Neural cell (in vitro differentiated cells): ENCODE data around the gene SNX21. TPM values are rescaled to one million over a fixed set of nuclear protein-coding genes. Genes with fewer than 3 reads are reported as not detected.

Source experiments
- H2AFZ ChIP-seq: fragments of 200-600, 300-800 bp; sonication (generic), shearing (Covaris generic); 2 replicates; pipeline ENCODE4 v1.6.0; 2014; ENCODE audit warnings: low read depth, mild to moderate bottlenecking, antibody characterized with exemption, low read length, moderate library complexity
- H3F3A ChIP-seq: fragments of 200-600 bp; shearing (Covaris generic); 2 replicates; pipeline ENCODE4 v1.6.1; 2016; ENCODE audit warnings: mild to moderate bottlenecking, moderate library complexity, mixed read lengths, antibody characterized with exemption, low read length; ENCODE audit not compliant: insufficient read depth, poor library complexity, severe bottlenecking
- H3K27ac ChIP-seq: fragments of 200-600, 300-800 bp; sonication (generic), shearing (Covaris generic); 2 replicates; pipeline ENCODE4 v1.5.1; 2014; ENCODE audit warnings: mild to moderate bottlenecking, low read length, moderate library complexity
- H3K27me3 ChIP-seq: fragments of 300-800, 200-600 bp; sonication (generic), shearing (Covaris generic); 2 replicates; pipeline ENCODE4 v1.6.0; 2014; ENCODE audit warnings: mild to moderate bottlenecking, low read depth, low read length, moderate library complexity; ENCODE audit not compliant: insufficient read depth
- H3K36me3 ChIP-seq: fragments of 300-800, 200-600 bp; sonication (generic), shearing (Covaris generic); 2 replicates; pipeline ENCODE4 v1.5.1; 2014; ENCODE audit warnings: mild to moderate bottlenecking, antibody characterized with exemption, low read length, moderate library complexity; ENCODE audit not compliant: insufficient read depth
- H3K4me2 ChIP-seq: fragments of 300-800, 200-600 bp; sonication (generic), shearing (Covaris generic); 2 replicates; pipeline ENCODE4 v1.6.0; 2014; ENCODE audit warnings: mild to moderate bottlenecking, low read length
- H3K4me3 ChIP-seq: fragments of 300-800, 200-600 bp; sonication (generic), shearing (Covaris generic); 2 replicates; pipeline ENCODE4 v1.5.1; 2014; ENCODE audit warnings: mild to moderate bottlenecking, low read length, moderate library complexity
- H3K79me2 ChIP-seq: fragments of 200-600 bp; shearing (Covaris generic); replicated peaks from 2 replicates; pipeline ENCODE4 v1.6.0; 2014; ENCODE audit warnings: mild to moderate bottlenecking, low read length, moderate library complexity; ENCODE audit not compliant: insufficient read depth
- H3K9ac ChIP-seq: fragments of 300-800, 200-600 bp; sonication (generic), shearing (Covaris generic); 2 replicates; pipeline ENCODE4 v1.6.1; 2016; ENCODE audit warnings: mild to moderate bottlenecking, low read length, mixed read lengths
- H3K9me2 ChIP-seq: fragments of 200-600 bp; shearing (Covaris generic); 2 replicates; pipeline ENCODE4 v1.6.1; 2016; ENCODE audit warnings: mild to moderate bottlenecking, low read length, mixed read lengths; ENCODE audit not compliant: insufficient read depth
- H3K9me3 ChIP-seq: fragments of 200-600, 300-800 bp; sonication (generic), shearing (Covaris generic); 2 replicates; pipeline ENCODE4 v1.6.1; 2016; ENCODE audit warnings: mild to moderate bottlenecking, mixed run types, low read length, moderate library complexity, mixed read lengths
- H4K20me1 ChIP-seq: fragments of 200-600 bp; shearing (Covaris generic); 2 replicates; pipeline ENCODE4 v1.6.1; 2016; ENCODE audit warnings: mild to moderate bottlenecking, mixed run types; ENCODE audit not compliant: insufficient read depth
- EP300 ChIP-seq: fragments of 450-650 bp; conservative IDR thresholded peaks from 2 replicates; pipeline ENCODE4 v1.6.1; 2014; ENCODE audit warnings: antibody characterized with exemption, mild to moderate bottlenecking, moderate library complexity; ENCODE audit not compliant: poor library complexity, severe bottlenecking
- EZH2 ChIP-seq: fragments of 200-600, 300-800 bp; shearing (Covaris generic), sonication (generic); IDR thresholded peaks from 2 replicates; pipeline ENCODE4 v1.6.1; 2014; ENCODE audit warnings: antibody characterized with exemption, low read length, borderline replicate concordance, mild to moderate bottlenecking; ENCODE audit not compliant: insufficient read depth, poor library complexity, severe bottlenecking
- MXI1 ChIP-seq: fragments of 450-650 bp; conservative IDR thresholded peaks from 2 replicates; pipeline ENCODE4 v1.6.1; 2014; ENCODE audit warnings: antibody characterized with exemption, mild to moderate bottlenecking; ENCODE audit not compliant: poor library complexity, severe bottlenecking
- POLR2AphosphoS5 ChIP-seq: IDR thresholded peaks from 2 replicates; pipeline ENCODE4 v1.6.1; 2012
- RAD21 ChIP-seq: fragments of 450-650 bp; conservative IDR thresholded peaks from 2 replicates; pipeline ENCODE4 v1.6.1; 2014; ENCODE audit warnings: antibody characterized with exemption, mild to moderate bottlenecking, moderate library complexity
- SMC3 ChIP-seq: fragments of 450-650 bp; conservative IDR thresholded peaks from 2 replicates; pipeline ENCODE4 v1.6.1; 2014; ENCODE audit warnings: antibody characterized with exemption, mild to moderate bottlenecking, moderate library complexity; ENCODE audit not compliant: poor library complexity
- TAF1 ChIP-seq: IDR thresholded peaks from 2 replicates; pipeline ENCODE4 v1.6.1; 2012; ENCODE audit warnings: low read depth
- polyA plus RNA-seq: library from polyadenylated mRNA; depleted of rRNA; stranded (reverse); fragments of >200 nt; gene quantifications from 2 replicates; pipeline ENCODE4 v1.2.3, GENCODE V29; 2014
- TF ChIP-seq, protein P1 (sequence below): IDR thresholded peaks from 2 replicates; pipeline ENCODE4 v1.6.1; 2012; ENCODE audit warnings: borderline replicate concordance
- TF ChIP-seq, protein P2 (sequence below): fragments of 450-650 bp; IDR thresholded peaks from 2 replicates; pipeline ENCODE4 v1.5.1; 2014; ENCODE audit warnings: antibody characterized with exemption, mild to moderate bottlenecking, moderate library complexity; ENCODE audit not compliant: poor library complexity, severe bottlenecking

The SNX21 gene
- polyA plus RNA-seq, 1 donor from 2014 or later, result 7.2 TPM

DNA sequence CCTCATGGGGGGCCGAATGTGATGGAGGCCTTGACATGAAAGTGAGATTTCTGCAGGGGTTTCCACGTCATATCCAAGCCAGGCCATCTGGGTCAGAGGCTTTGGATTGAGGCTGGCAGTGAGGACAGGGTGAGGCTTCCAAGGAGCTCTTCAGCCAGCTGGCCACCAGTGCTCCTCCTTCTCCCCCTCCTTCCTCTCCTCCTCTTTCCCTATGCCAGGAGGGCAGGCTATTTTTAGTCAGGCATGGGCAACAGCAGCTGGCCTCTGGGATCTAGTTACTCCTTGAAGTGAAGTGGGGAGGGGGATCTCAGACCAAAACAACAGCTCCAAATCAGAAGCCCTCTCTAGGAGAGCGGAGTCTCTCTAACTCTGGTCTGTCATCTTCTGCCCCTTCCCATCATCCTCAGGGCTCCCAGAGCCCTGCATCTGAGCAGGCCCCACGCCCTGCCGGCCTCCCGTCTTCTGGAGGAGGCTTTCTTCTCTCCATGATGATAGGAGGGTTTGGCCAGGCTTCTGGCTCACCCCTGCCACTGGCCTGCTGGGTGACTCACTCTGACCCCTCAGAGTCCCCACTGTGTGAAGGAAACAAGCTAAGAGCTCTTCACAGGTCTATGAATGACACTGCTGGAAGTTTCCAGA lies 7.1 kb upstream of the SNX21 start:
- no peaks in the 10 kb centered on the region for H3K79me2 ChIP-seq
- no peak overlapping the region for H3K4me2 ChIP-seq
- no peaks in the 10 kb centered on the region for H3K9me2 ChIP-seq
- H3K4me3 ChIP-seq, result no peak overlapping the region
- H3K27me3 ChIP-seq, result no peaks in the 10 kb centered on the region
- no peak overlapping the region for H3K27ac ChIP-seq
- TF ChIP-seq SMC3 (no peak), TAF1 (no peak), EP300 (no peak), MXI1 (no peak), POLR2AphosphoS5 (no peak), RAD21 (no peak), EZH2 (no peak)
- TF ChIP-seq, protein P1, sequence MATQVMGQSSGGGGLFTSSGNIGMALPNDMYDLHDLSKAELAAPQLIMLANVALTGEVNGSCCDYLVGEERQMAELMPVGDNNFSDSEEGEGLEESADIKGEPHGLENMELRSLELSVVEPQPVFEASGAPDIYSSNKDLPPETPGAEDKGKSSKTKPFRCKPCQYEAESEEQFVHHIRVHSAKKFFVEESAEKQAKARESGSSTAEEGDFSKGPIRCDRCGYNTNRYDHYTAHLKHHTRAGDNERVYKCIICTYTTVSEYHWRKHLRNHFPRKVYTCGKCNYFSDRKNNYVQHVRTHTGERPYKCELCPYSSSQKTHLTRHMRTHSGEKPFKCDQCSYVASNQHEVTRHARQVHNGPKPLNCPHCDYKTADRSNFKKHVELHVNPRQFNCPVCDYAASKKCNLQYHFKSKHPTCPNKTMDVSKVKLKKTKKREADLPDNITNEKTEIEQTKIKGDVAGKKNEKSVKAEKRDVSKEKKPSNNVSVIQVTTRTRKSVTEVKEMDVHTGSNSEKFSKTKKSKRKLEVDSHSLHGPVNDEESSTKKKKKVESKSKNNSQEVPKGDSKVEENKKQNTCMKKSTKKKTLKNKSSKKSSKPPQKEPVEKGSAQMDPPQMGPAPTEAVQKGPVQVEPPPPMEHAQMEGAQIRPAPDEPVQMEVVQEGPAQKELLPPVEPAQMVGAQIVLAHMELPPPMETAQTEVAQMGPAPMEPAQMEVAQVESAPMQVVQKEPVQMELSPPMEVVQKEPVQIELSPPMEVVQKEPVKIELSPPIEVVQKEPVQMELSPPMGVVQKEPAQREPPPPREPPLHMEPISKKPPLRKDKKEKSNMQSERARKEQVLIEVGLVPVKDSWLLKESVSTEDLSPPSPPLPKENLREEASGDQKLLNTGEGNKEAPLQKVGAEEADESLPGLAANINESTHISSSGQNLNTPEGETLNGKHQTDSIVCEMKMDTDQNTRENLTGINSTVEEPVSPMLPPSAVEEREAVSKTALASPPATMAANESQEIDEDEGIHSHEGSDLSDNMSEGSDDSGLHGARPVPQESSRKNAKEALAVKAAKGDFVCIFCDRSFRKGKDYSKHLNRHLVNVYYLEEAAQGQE, result no peak
- TF ChIP-seq, protein P2, sequence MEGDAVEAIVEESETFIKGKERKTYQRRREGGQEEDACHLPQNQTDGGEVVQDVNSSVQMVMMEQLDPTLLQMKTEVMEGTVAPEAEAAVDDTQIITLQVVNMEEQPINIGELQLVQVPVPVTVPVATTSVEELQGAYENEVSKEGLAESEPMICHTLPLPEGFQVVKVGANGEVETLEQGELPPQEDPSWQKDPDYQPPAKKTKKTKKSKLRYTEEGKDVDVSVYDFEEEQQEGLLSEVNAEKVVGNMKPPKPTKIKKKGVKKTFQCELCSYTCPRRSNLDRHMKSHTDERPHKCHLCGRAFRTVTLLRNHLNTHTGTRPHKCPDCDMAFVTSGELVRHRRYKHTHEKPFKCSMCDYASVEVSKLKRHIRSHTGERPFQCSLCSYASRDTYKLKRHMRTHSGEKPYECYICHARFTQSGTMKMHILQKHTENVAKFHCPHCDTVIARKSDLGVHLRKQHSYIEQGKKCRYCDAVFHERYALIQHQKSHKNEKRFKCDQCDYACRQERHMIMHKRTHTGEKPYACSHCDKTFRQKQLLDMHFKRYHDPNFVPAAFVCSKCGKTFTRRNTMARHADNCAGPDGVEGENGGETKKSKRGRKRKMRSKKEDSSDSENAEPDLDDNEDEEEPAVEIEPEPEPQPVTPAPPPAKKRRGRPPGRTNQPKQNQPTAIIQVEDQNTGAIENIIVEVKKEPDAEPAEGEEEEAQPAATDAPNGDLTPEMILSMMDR, result no peak
- H3K9ac ChIP-seq, result no peak overlapping the region
- H2AFZ ChIP-seq, result no peak overlapping the region
- no peaks in the 10 kb centered on the region for H3F3A ChIP-seq
- H3K9me3 ChIP-seq, result no peaks in the 10 kb centered on the region
- H4K20me1 ChIP-seq, result no peaks in the 10 kb centered on the region
- H3K36me3 ChIP-seq, result no peaks in the 10 kb centered on the region

DNA sequence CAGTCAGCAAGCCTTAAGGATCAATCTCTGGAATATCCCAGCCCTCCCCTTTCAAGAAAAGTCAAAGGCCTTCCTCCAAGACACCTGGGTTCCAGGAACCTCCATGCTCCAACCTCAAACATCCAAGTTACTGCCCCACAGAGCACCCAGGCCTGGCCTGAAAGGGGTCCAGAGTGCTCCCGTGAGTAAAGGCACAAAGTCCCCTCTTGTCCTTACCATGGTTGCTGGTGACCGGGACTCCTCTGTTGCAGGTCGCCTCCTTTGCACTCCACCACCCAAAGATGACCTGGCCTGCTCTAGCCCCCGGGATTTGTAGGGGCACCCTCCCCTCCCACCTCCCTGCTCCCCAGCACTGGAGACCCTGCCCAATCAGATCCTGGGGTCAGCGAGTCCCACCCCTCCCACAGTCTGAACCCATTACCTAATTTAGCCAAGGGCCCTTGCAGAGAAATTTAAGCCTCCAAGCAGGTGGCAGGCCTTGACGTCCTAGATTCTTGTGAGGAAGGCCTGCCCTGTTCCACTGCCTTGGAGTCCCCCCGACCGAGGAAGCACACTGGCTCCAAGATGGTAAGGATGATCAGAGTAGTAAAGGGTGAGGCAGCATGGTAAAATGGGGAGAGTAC lies 6.5 kb upstream of the SNX21 start, which contains the start of gene TNNC2:
Gene TNNC2, minus strand, starts transcription at position 283 of the 623 bp plus-strand sequence. Its CDS starts 64 bp downstream, at position 219.
- no peaks in the 10 kb centered on the region for H3K9me2 ChIP-seq
- H3K27ac ChIP-seq, result no peak within 1 kb of the TSS
- no peak within 1 kb of the TSS for H3K4me2 ChIP-seq
- no peaks in the 10 kb centered on the region for H3K79me2 ChIP-seq
- H3K9me3 ChIP-seq, result no peaks in the 10 kb centered on the region
- no peaks in the 10 kb centered on the region for H3K36me3 ChIP-seq
- no peaks in the 10 kb centered on the region for H3K27me3 ChIP-seq
- no peak within 1 kb of the TSS for H3K9ac ChIP-seq
- H3K4me3 ChIP-seq, result no peak within 1 kb of the TSS
- TF ChIP-seq SMC3, result no peak
- no peak for TF ChIP-seq POLR2AphosphoS5
- no peak for TF ChIP-seq MXI1
- TF ChIP-seq EZH2, result no peak
- no peak for TF ChIP-seq RAD21
- no peaks in the 10 kb centered on the region for H4K20me1 ChIP-seq
- H2AFZ ChIP-seq, result no peak within 1 kb of the TSS
- no peaks in the 10 kb centered on the region for H3F3A ChIP-seq
